NB4 (cell line): ENCODE results near the gene ARHGEF37.

Experiments
- POLR2A ChIP-seq: IDR thresholded peaks from 2 replicates; pipeline ENCODE4 v1.6.1; 2011; ENCODE audit warnings: mild to moderate bottlenecking; ENCODE audit not compliant: insufficient read length; ENCODE audit errors: extremely low read depth
- TF ChIP-seq, protein P1 (sequence below): IDR thresholded peaks from one replicate; pipeline ENCODE4 v1.5.1; 2012; ENCODE audit warnings: low read depth, low read length

DNA sequence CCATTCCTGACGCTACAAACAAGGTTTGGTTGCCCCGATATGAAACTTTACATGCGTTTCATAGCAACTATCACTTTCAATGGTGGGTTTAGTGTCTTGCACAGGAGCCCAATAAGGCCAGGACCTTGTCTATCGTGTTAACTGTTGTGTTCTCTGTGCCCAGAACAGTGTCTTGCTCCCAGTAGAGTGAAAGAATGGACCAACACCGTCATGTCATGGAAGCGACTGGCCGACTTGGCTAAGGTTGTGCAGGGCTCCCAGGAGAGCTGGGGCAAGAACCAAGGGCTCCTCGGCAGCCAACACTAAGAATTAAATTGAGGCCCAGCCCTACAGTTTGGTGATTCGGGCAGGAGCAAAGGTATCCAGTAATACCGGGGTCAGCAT, 498 bp upstream of the ARHGEF37 start:
- TF ChIP-seq, protein P1, sequence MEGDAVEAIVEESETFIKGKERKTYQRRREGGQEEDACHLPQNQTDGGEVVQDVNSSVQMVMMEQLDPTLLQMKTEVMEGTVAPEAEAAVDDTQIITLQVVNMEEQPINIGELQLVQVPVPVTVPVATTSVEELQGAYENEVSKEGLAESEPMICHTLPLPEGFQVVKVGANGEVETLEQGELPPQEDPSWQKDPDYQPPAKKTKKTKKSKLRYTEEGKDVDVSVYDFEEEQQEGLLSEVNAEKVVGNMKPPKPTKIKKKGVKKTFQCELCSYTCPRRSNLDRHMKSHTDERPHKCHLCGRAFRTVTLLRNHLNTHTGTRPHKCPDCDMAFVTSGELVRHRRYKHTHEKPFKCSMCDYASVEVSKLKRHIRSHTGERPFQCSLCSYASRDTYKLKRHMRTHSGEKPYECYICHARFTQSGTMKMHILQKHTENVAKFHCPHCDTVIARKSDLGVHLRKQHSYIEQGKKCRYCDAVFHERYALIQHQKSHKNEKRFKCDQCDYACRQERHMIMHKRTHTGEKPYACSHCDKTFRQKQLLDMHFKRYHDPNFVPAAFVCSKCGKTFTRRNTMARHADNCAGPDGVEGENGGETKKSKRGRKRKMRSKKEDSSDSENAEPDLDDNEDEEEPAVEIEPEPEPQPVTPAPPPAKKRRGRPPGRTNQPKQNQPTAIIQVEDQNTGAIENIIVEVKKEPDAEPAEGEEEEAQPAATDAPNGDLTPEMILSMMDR = no peak
- no peak for TF ChIP-seq POLR2A
